Neural cell (in vitro differentiated cells): Measurements from ENCODE around the gene GORASP2. TPM values are rescaled to one million over a fixed set of nuclear protein-coding genes. Genes with fewer than 3 reads are reported as not detected.

Source experiments
- H2AFZ ChIP-seq: fragments of 200-600, 300-800 bp; sonication (generic), shearing (Covaris generic); 2 replicates; pipeline ENCODE4 v1.6.0; 2014; ENCODE audit warnings: low read depth, mild to moderate bottlenecking, antibody characterized with exemption, low read length, moderate library complexity
- H3F3A ChIP-seq: fragments of 200-600 bp; shearing (Covaris generic); 2 replicates; pipeline ENCODE4 v1.6.1; 2016; ENCODE audit warnings: mild to moderate bottlenecking, moderate library complexity, mixed read lengths, antibody characterized with exemption, low read length; ENCODE audit not compliant: insufficient read depth, poor library complexity, severe bottlenecking
- H3K27ac ChIP-seq: fragments of 200-600, 300-800 bp; sonication (generic), shearing (Covaris generic); 2 replicates; pipeline ENCODE4 v1.5.1; 2014; ENCODE audit warnings: mild to moderate bottlenecking, low read length, moderate library complexity
- H3K27me3 ChIP-seq: fragments of 300-800, 200-600 bp; sonication (generic), shearing (Covaris generic); 2 replicates; pipeline ENCODE4 v1.6.0; 2014; ENCODE audit warnings: mild to moderate bottlenecking, low read depth, low read length, moderate library complexity; ENCODE audit not compliant: insufficient read depth
- H3K36me3 ChIP-seq: fragments of 300-800, 200-600 bp; sonication (generic), shearing (Covaris generic); 2 replicates; pipeline ENCODE4 v1.5.1; 2014; ENCODE audit warnings: mild to moderate bottlenecking, antibody characterized with exemption, low read length, moderate library complexity; ENCODE audit not compliant: insufficient read depth
- H3K4me2 ChIP-seq: fragments of 300-800, 200-600 bp; sonication (generic), shearing (Covaris generic); 2 replicates; pipeline ENCODE4 v1.6.0; 2014; ENCODE audit warnings: mild to moderate bottlenecking, low read length
- H3K4me3 ChIP-seq: fragments of 300-800, 200-600 bp; sonication (generic), shearing (Covaris generic); 2 replicates; pipeline ENCODE4 v1.5.1; 2014; ENCODE audit warnings: mild to moderate bottlenecking, low read length, moderate library complexity
- H3K79me2 ChIP-seq: fragments of 200-600 bp; shearing (Covaris generic); replicated peaks from 2 replicates; pipeline ENCODE4 v1.6.0; 2014; ENCODE audit warnings: mild to moderate bottlenecking, low read length, moderate library complexity; ENCODE audit not compliant: insufficient read depth
- H3K9ac ChIP-seq: fragments of 300-800, 200-600 bp; sonication (generic), shearing (Covaris generic); 2 replicates; pipeline ENCODE4 v1.6.1; 2016; ENCODE audit warnings: mild to moderate bottlenecking, low read length, mixed read lengths
- H3K9me2 ChIP-seq: fragments of 200-600 bp; shearing (Covaris generic); 2 replicates; pipeline ENCODE4 v1.6.1; 2016; ENCODE audit warnings: mild to moderate bottlenecking, low read length, mixed read lengths; ENCODE audit not compliant: insufficient read depth
- H3K9me3 ChIP-seq: fragments of 200-600, 300-800 bp; sonication (generic), shearing (Covaris generic); 2 replicates; pipeline ENCODE4 v1.6.1; 2016; ENCODE audit warnings: mild to moderate bottlenecking, mixed run types, low read length, moderate library complexity, mixed read lengths
- H4K20me1 ChIP-seq: fragments of 200-600 bp; shearing (Covaris generic); 2 replicates; pipeline ENCODE4 v1.6.1; 2016; ENCODE audit warnings: mild to moderate bottlenecking, mixed run types; ENCODE audit not compliant: insufficient read depth
- EP300 ChIP-seq: fragments of 450-650 bp; conservative IDR thresholded peaks from 2 replicates; pipeline ENCODE4 v1.6.1; 2014; ENCODE audit warnings: antibody characterized with exemption, mild to moderate bottlenecking, moderate library complexity; ENCODE audit not compliant: poor library complexity, severe bottlenecking
- EZH2 ChIP-seq: fragments of 200-600, 300-800 bp; shearing (Covaris generic), sonication (generic); IDR thresholded peaks from 2 replicates; pipeline ENCODE4 v1.6.1; 2014; ENCODE audit warnings: antibody characterized with exemption, low read length, borderline replicate concordance, mild to moderate bottlenecking; ENCODE audit not compliant: insufficient read depth, poor library complexity, severe bottlenecking
- MXI1 ChIP-seq: fragments of 450-650 bp; conservative IDR thresholded peaks from 2 replicates; pipeline ENCODE4 v1.6.1; 2014; ENCODE audit warnings: antibody characterized with exemption, mild to moderate bottlenecking; ENCODE audit not compliant: poor library complexity, severe bottlenecking
- POLR2AphosphoS5 ChIP-seq: IDR thresholded peaks from 2 replicates; pipeline ENCODE4 v1.6.1; 2012
- RAD21 ChIP-seq: fragments of 450-650 bp; conservative IDR thresholded peaks from 2 replicates; pipeline ENCODE4 v1.6.1; 2014; ENCODE audit warnings: antibody characterized with exemption, mild to moderate bottlenecking, moderate library complexity
- SMC3 ChIP-seq: fragments of 450-650 bp; conservative IDR thresholded peaks from 2 replicates; pipeline ENCODE4 v1.6.1; 2014; ENCODE audit warnings: antibody characterized with exemption, mild to moderate bottlenecking, moderate library complexity; ENCODE audit not compliant: poor library complexity
- TAF1 ChIP-seq: IDR thresholded peaks from 2 replicates; pipeline ENCODE4 v1.6.1; 2012; ENCODE audit warnings: low read depth
- polyA plus RNA-seq: library from polyadenylated mRNA; depleted of rRNA; stranded (reverse); fragments of >200 nt; gene quantifications from 2 replicates; pipeline ENCODE4 v1.2.3, GENCODE V29; 2014
- TF ChIP-seq, protein P1 (sequence below): IDR thresholded peaks from 2 replicates; pipeline ENCODE4 v1.6.1; 2012; ENCODE audit warnings: borderline replicate concordance
- TF ChIP-seq, protein P2 (sequence below): fragments of 450-650 bp; IDR thresholded peaks from 2 replicates; pipeline ENCODE4 v1.5.1; 2014; ENCODE audit warnings: antibody characterized with exemption, mild to moderate bottlenecking, moderate library complexity; ENCODE audit not compliant: poor library complexity, severe bottlenecking

The GORASP2 gene
- polyA plus RNA-seq, 1 donor from 2014 or later, result 20.4 TPM

DNA sequence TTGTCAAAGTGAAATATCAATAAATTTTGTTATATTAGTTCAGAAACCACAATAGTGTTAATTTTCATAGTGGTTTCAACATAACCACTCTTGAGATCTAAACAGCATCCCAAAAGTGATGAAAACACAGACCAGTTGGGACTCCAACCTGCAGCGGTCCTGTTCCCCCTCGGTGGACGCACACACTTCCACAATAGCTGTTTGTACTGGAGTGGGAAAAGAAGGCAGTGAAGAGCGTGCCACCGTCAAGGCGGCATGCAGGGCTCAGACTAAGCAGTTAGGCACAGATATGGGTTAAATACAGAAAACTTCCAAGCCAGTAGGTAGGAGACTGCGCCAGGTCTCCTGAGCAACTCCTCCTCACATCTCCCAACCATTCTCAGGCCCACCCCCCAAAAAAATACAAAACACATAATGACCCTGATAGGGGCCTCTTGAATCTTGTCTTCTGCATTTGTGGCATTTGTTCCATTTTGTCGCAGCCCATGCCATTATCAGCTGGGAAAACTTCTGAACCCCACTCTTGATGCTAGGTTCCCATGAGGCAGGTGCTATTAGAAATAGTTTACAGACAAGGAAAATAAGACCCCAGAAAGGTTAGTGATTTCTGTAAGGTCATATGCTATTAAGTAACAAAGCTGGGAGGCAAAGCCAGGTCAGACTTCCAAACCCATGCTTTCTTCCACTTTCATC is 57.7 kb downstream of the GORASP2 start:
- H3F3A ChIP-seq, result no peaks in the 10 kb centered on the region
- no peak overlapping the region for H3K4me2 ChIP-seq
- H3K9me2 ChIP-seq, result no peaks in the 10 kb centered on the region
- H3K9ac ChIP-seq, result no peak overlapping the region
- TF ChIP-seq, protein P1, sequence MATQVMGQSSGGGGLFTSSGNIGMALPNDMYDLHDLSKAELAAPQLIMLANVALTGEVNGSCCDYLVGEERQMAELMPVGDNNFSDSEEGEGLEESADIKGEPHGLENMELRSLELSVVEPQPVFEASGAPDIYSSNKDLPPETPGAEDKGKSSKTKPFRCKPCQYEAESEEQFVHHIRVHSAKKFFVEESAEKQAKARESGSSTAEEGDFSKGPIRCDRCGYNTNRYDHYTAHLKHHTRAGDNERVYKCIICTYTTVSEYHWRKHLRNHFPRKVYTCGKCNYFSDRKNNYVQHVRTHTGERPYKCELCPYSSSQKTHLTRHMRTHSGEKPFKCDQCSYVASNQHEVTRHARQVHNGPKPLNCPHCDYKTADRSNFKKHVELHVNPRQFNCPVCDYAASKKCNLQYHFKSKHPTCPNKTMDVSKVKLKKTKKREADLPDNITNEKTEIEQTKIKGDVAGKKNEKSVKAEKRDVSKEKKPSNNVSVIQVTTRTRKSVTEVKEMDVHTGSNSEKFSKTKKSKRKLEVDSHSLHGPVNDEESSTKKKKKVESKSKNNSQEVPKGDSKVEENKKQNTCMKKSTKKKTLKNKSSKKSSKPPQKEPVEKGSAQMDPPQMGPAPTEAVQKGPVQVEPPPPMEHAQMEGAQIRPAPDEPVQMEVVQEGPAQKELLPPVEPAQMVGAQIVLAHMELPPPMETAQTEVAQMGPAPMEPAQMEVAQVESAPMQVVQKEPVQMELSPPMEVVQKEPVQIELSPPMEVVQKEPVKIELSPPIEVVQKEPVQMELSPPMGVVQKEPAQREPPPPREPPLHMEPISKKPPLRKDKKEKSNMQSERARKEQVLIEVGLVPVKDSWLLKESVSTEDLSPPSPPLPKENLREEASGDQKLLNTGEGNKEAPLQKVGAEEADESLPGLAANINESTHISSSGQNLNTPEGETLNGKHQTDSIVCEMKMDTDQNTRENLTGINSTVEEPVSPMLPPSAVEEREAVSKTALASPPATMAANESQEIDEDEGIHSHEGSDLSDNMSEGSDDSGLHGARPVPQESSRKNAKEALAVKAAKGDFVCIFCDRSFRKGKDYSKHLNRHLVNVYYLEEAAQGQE, result no peak
- TF ChIP-seq RAD21, result no peak
- TF ChIP-seq TAF1, result no peak
- TF ChIP-seq POLR2AphosphoS5, result no peak
- TF ChIP-seq EZH2, result no peak
- TF ChIP-seq MXI1, result no peak
- no peak overlapping the region for H3K27ac ChIP-seq
- no peak overlapping the region for H2AFZ ChIP-seq
- no peaks in the 10 kb centered on the region for H3K36me3 ChIP-seq
- H3K4me3 ChIP-seq, result no peak overlapping the region
- H3K79me2 ChIP-seq, result no peaks in the 10 kb centered on the region
- no peaks in the 10 kb centered on the region for H3K9me3 ChIP-seq
- no peaks in the 10 kb centered on the region for H3K27me3 ChIP-seq
- no peaks in the 10 kb centered on the region for H4K20me1 ChIP-seq

DNA sequence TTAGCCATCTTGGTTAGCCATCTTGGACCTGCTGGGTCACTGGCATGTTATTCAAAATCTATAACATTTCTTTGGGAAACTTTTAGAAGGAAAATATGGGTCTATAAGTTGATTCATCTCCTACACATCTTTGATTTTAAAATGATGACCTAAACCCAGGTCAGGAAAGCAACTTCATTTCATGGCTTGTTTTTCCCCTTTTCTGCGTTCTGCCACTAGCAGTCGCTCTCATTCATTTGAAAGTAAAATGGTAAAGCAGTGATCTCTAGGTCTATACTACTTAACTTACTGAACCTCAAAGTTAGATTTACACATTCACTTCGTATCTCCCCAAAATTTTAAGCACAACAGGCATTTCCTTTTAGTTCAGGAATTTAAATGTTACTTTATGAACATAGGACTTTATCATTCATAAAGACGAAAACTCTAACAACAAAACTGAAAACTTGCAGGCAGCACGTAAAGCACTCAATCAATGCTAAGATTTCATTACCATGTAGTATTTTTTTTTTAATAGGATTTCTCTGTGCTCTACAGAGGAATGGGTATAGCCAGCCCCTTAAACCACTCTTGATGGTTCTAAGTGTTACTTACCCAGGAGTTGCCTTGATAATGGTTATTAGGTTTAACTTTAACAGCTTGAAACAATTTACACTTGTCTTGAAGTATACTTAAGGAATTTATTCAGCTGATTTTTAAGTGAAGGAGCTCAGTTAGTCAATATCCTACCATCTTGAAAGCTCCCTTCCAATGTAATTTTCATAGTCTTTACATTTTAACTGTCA is 62.5 kb downstream of the GORASP2 start:
- Histone ChIP-seq H3K9me2 (no peaks in the 10 kb centered on the region), H3K4me2 (no peak overlapping the region), H3K4me3 (no peak overlapping the region), H3K36me3 (peaks cover 9% of the 10 kb centered on the region), H3K9me3 (no peaks in the 10 kb centered on the region), H3K27me3 (no peaks in the 10 kb centered on the region), H3K79me2 (no peaks in the 10 kb centered on the region), H4K20me1 (no peaks in the 10 kb centered on the region), H3K9ac (no peak overlapping the region), H3F3A (no peaks in the 10 kb centered on the region), H2AFZ (no peak overlapping the region), H3K27ac (no peak overlapping the region)
- TF ChIP-seq, protein P2, sequence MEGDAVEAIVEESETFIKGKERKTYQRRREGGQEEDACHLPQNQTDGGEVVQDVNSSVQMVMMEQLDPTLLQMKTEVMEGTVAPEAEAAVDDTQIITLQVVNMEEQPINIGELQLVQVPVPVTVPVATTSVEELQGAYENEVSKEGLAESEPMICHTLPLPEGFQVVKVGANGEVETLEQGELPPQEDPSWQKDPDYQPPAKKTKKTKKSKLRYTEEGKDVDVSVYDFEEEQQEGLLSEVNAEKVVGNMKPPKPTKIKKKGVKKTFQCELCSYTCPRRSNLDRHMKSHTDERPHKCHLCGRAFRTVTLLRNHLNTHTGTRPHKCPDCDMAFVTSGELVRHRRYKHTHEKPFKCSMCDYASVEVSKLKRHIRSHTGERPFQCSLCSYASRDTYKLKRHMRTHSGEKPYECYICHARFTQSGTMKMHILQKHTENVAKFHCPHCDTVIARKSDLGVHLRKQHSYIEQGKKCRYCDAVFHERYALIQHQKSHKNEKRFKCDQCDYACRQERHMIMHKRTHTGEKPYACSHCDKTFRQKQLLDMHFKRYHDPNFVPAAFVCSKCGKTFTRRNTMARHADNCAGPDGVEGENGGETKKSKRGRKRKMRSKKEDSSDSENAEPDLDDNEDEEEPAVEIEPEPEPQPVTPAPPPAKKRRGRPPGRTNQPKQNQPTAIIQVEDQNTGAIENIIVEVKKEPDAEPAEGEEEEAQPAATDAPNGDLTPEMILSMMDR, result peak; percentile 21
- TF ChIP-seq TAF1, result no peak
- TF ChIP-seq MXI1, result no peak
- TF ChIP-seq RAD21, result no peak
- no peak for TF ChIP-seq EZH2
- TF ChIP-seq SMC3, result no peak
- TF ChIP-seq POLR2AphosphoS5, result peak; percentile 17
- no peak for TF ChIP-seq EP300
- TF ChIP-seq, protein P1, result no peak
